DND-41 (cell line): ENCODE measurements around the gene XXYLT1.
"Not testable (repeated sequence)": the region's sequence is repeated elsewhere in the genome, so short reads cannot be mapped to it uniquely, and the experiment has no call there.

Experiments used
- ATAC-seq: fragments of 200-7000 bp; cut with Tn5 transposase; 3 replicates; pipeline ENCODE4 v1.9.1; 2021; ENCODE audit warnings: low read depth; ENCODE audit not compliant: insufficient read depth
- DNase-seq: peaks from one replicate; pipeline ENCODE4 v3.0.0-alpha.2; 2020
- H2AFZ ChIP-seq: 2 replicates; pipeline ENCODE4 v1.6.0; 2012; ENCODE audit warnings: low read depth, low read length
- H3K27ac ChIP-seq: 2 replicates; pipeline ENCODE4 v1.5.1; 2012; ENCODE audit warnings: low read length, inconsistent platforms
- H3K27me3 ChIP-seq: fragments of 200-600 bp; sonication (generic); 2 replicates; pipeline ENCODE4 v1.6.0; 2012; ENCODE audit warnings: low read length, mild to moderate bottlenecking, inconsistent platforms; ENCODE audit not compliant: insufficient read depth, poor library complexity
- H3K36me3 ChIP-seq: 2 replicates; pipeline ENCODE4 v1.5.1; 2012; ENCODE audit warnings: low read length, inconsistent platforms; ENCODE audit not compliant: insufficient read depth
- H3K4me1 ChIP-seq: 2 replicates; pipeline ENCODE4 v1.5.1; 2012; ENCODE audit warnings: mild to moderate bottlenecking, low read length; ENCODE audit not compliant: insufficient read depth
- H3K4me2 ChIP-seq: 2 replicates; pipeline ENCODE4 v1.6.0; 2012; ENCODE audit warnings: mild to moderate bottlenecking, moderate library complexity, low read length, inconsistent platforms; ENCODE audit not compliant: insufficient read depth
- H3K4me3 ChIP-seq, 2 experiments: fragments of 200-600 bp in 1 of 2; shearing (Covaris generic) in 1 of 2; 2 replicates each; pipeline ENCODE4 v1.5.1; 2012 to 2016; ENCODE audit warnings: inconsistent platforms in 2 of 2, low read length in 2 of 2, mild to moderate bottlenecking in 2 of 2, low read depth in 1 of 2, moderate library complexity in 1 of 2
- H3K79me2 ChIP-seq: 2 replicates; pipeline ENCODE4 v1.6.0; 2012; ENCODE audit warnings: low read length, inconsistent platforms; ENCODE audit not compliant: insufficient read depth
- H3K9ac ChIP-seq: 2 replicates; pipeline ENCODE4 v1.6.0; 2012; ENCODE audit warnings: low read depth, mild to moderate bottlenecking, inconsistent platforms, low read length, moderate library complexity
- H3K9me3 ChIP-seq: 2 replicates; pipeline ENCODE4 v1.5.1; 2012; ENCODE audit warnings: low read length, moderate library complexity, mild to moderate bottlenecking, inconsistent platforms; ENCODE audit not compliant: insufficient read depth, severe bottlenecking
- H4K20me1 ChIP-seq: 2 replicates; pipeline ENCODE4 v1.6.0; 2012; ENCODE audit warnings: low read length; ENCODE audit not compliant: insufficient read depth
- EZH2 ChIP-seq: IDR thresholded peaks from 3 replicates; pipeline ENCODE4 v1.6.1; 2012; ENCODE audit warnings: borderline replicate concordance, low read depth, mild to moderate bottlenecking, moderate library complexity, low read length, inconsistent platforms; ENCODE audit not compliant: severe bottlenecking
- TF ChIP-seq, protein P1 (sequence below): IDR thresholded peaks from 2 replicates; pipeline ENCODE4 v1.5.1; 2012; ENCODE audit warnings: borderline replicate concordance, low read length, moderate library complexity, mild to moderate bottlenecking; ENCODE audit not compliant: poor library complexity, severe bottlenecking; ENCODE audit errors: extremely low read depth

The XXYLT1 gene

GRCh38 chr3:195188426-195188927 lies 82.5 kb downstream of the XXYLT1 start:
- H3K36me3 ChIP-seq, result no peaks in the 10 kb centered on the region
- peaks cover 17% of the 10 kb centered on the region for H4K20me1 ChIP-seq
- DNase-seq (no peak), ATAC-seq (no peak)
- no peak overlapping the region for H3K4me3 ChIP-seq
- no peak overlapping the region for H2AFZ ChIP-seq
- H3K4me2 ChIP-seq, result no peak overlapping the region
- H3K9ac ChIP-seq, result no peak overlapping the region
- no peak overlapping the region for H3K27ac ChIP-seq
- H3K9me3 ChIP-seq, result peaks cover 13% of the 10 kb centered on the region
- H3K79me2 ChIP-seq, result no peaks in the 10 kb centered on the region
- no peaks in the 10 kb centered on the region for H3K27me3 ChIP-seq
- H3K4me1 ChIP-seq, result no peaks in the 10 kb centered on the region
- no peak for TF ChIP-seq EZH2
- TF ChIP-seq, protein P1, sequence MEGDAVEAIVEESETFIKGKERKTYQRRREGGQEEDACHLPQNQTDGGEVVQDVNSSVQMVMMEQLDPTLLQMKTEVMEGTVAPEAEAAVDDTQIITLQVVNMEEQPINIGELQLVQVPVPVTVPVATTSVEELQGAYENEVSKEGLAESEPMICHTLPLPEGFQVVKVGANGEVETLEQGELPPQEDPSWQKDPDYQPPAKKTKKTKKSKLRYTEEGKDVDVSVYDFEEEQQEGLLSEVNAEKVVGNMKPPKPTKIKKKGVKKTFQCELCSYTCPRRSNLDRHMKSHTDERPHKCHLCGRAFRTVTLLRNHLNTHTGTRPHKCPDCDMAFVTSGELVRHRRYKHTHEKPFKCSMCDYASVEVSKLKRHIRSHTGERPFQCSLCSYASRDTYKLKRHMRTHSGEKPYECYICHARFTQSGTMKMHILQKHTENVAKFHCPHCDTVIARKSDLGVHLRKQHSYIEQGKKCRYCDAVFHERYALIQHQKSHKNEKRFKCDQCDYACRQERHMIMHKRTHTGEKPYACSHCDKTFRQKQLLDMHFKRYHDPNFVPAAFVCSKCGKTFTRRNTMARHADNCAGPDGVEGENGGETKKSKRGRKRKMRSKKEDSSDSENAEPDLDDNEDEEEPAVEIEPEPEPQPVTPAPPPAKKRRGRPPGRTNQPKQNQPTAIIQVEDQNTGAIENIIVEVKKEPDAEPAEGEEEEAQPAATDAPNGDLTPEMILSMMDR, result no peak

- no peak overlapping the region for H2AFZ ChIP-seq
- H3K36me3 ChIP-seq, result no peaks in the 10 kb centered on the region
- H3K9ac ChIP-seq, result no peak overlapping the region
- no peak for DNase-seq
- ATAC-seq, result no peak
- H3K27ac ChIP-seq, result no peak overlapping the region
- peaks cover 17% of the 10 kb centered on the region for H4K20me1 ChIP-seq
- H3K4me2 ChIP-seq, result no peak overlapping the region
- H3K27me3 ChIP-seq, result no peaks in the 10 kb centered on the region
- TF ChIP-seq EZH2, result no peak
- TF ChIP-seq, protein P1, result no peak
- no peak overlapping the region for H3K4me3 ChIP-seq
- H3K4me1 ChIP-seq, result no peaks in the 10 kb centered on the region
- H3K79me2 ChIP-seq, result no peaks in the 10 kb centered on the region
- peaks cover 13% of the 10 kb centered on the region for H3K9me3 ChIP-seq
Measured at GRCh38 chr3:195187609-195188425, 83.1 kb downstream of the XXYLT1 start.

DNA sequence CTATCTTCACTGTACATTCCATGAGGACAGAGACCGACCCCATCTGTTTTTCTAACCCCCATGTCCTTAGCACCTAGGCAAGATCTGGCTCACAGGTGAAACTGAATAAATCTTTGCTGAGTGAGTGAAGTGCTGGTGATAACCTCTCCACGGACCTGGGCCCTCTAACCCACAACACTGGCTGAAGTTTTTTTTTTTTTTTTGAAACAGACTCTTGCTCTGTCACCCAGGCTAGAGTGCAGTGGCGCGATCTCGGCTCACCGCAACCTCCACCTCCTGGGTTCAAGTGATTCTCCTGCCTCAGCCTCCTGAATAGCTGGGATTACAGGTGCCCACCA lies 84.3 kb downstream of the XXYLT1 start:
- H3K79me2 ChIP-seq, DNase-seq, H3K27me3 ChIP-seq, H3K36me3 ChIP-seq, ATAC-seq, H3K4me3 ChIP-seq, H3K9me3 ChIP-seq, H3K4me1 ChIP-seq, H3K9ac ChIP-seq, H3K27ac ChIP-seq, H3K4me2 ChIP-seq, H2AFZ ChIP-seq: not testable (repeated sequence)
- peaks cover 17% of the 10 kb centered on the region for H4K20me1 ChIP-seq

DNA sequence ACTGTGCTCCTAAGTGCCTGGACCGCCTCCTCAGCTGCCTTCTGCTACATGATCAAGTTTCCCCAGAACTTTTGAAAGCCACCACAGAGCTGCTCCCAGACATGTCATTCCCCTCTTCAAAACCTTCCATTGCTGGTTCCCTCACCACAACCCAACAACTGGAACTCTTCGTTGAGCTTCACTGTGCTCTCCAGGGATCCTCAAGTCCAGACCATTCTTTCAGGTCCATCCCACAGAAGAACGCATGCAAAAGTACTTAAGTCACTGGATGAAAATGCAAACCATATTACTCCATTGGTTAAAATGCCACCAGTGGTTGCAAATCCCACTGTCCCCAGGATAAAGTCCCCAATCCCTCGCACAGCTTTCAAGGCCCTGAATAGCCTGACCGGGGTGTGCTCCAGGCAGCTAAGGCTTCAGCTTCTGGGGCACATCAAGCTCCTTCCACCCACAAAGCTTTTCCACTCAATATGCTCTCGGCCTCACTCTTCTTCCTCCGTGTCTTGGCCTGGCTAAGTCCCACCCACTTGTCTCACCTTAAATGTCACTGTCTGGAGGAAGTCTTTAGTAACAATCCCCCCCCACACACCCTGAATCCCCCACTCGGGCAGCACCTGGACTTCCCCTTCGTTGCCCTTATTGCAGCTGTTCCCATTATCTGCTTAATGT lies 84.8 kb downstream of the XXYLT1 start:
- no peak for TF ChIP-seq EZH2
- TF ChIP-seq, protein P1, result no peak
- H3K36me3 ChIP-seq, result no peaks in the 10 kb centered on the region
- ATAC-seq (no peak), DNase-seq (no peak)
- H3K4me1 ChIP-seq, result no peaks in the 10 kb centered on the region
- H2AFZ ChIP-seq, result no peak overlapping the region
- H3K4me2 ChIP-seq, result no peak overlapping the region
- no peak overlapping the region for H3K27ac ChIP-seq
- peaks cover 4% of the 10 kb centered on the region for H3K9me3 ChIP-seq
- H3K4me3 ChIP-seq, result no peak overlapping the region
- H3K27me3 ChIP-seq, result no peaks in the 10 kb centered on the region
- H3K9ac ChIP-seq, result no peak overlapping the region
- H4K20me1 ChIP-seq, result peaks cover 19% of the 10 kb centered on the region
- no peaks in the 10 kb centered on the region for H3K79me2 ChIP-seq
